ENCODE data around the gene FER. TPM values are rescaled to one million over a fixed set of nuclear protein-coding genes. Genes with fewer than 3 reads are reported as not detected.
A peak's percentile ranks its signal among the peaks of the same experiment; 100 is the strongest.

FER gene
- total RNA-seq, 1 donor: 36.6 TPM

- no peak overlapping the region for H2AFZ ChIP-seq (ENCODE audit: low read length)
- no peaks in the 10 kb centered on the region for H3K9me3 ChIP-seq (ENCODE audit: low read depth, low read length)
- H4K20me1 ChIP-seq (ENCODE audit: insufficient read depth, low read length): no peaks in the 10 kb centered on the region
- H3K4me2 ChIP-seq (ENCODE audit: insufficient read depth, low read length): no peak overlapping the region
- H3K27me3 ChIP-seq (ENCODE audit: insufficient read depth, low read length): no peaks in the 10 kb centered on the region
- TF ChIP-seq, protein P1, sequence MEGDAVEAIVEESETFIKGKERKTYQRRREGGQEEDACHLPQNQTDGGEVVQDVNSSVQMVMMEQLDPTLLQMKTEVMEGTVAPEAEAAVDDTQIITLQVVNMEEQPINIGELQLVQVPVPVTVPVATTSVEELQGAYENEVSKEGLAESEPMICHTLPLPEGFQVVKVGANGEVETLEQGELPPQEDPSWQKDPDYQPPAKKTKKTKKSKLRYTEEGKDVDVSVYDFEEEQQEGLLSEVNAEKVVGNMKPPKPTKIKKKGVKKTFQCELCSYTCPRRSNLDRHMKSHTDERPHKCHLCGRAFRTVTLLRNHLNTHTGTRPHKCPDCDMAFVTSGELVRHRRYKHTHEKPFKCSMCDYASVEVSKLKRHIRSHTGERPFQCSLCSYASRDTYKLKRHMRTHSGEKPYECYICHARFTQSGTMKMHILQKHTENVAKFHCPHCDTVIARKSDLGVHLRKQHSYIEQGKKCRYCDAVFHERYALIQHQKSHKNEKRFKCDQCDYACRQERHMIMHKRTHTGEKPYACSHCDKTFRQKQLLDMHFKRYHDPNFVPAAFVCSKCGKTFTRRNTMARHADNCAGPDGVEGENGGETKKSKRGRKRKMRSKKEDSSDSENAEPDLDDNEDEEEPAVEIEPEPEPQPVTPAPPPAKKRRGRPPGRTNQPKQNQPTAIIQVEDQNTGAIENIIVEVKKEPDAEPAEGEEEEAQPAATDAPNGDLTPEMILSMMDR (IDR thresholded peaks at IDR 0.05; ENCODE audit: extremely low read depth, low read depth, low read length): no peak
- no peak for DNase-seq (ENCODE audit: insufficient read length, low spot score, missing footprints)
- no peak overlapping the region for H3K4me3 ChIP-seq (ENCODE audit: insufficient read depth, low read length)
- no peaks in the 10 kb centered on the region for H3K79me2 ChIP-seq (ENCODE audit: insufficient read depth, low read length)
- no peak overlapping the region for H3K27ac ChIP-seq (ENCODE audit: low read depth, low read length)
- H3K36me3 ChIP-seq (ENCODE audit: insufficient read depth, low read length): no peaks in the 10 kb centered on the region
- H3K4me1 ChIP-seq (ENCODE audit: insufficient read depth, low read length): no peaks in the 10 kb centered on the region
Observed at GRCh38 chr5:109177227-109177626, 429.5 kb downstream of the FER start.

- Histone ChIP-seq H4K20me1 (ENCODE audit: insufficient read depth, low read length) (no peaks in the 10 kb centered on the region), H3K4me3 (ENCODE audit: insufficient read depth, low read length) (no peak overlapping the region), H3K36me3 (ENCODE audit: insufficient read depth, low read length) (no peaks in the 10 kb centered on the region), H3K27me3 (ENCODE audit: insufficient read depth, low read length) (no peaks in the 10 kb centered on the region), H3K4me1 (ENCODE audit: insufficient read depth, low read length) (no peaks in the 10 kb centered on the region), H3K27ac (ENCODE audit: low read depth, low read length) (no peak overlapping the region), H3K9me3 (ENCODE audit: low read depth, low read length) (no peaks in the 10 kb centered on the region), H2AFZ (ENCODE audit: low read length) (no peak overlapping the region), H3K4me2 (ENCODE audit: insufficient read depth, low read length) (no peak overlapping the region), H3K79me2 (ENCODE audit: insufficient read depth, low read length) (no peaks in the 10 kb centered on the region)
- no peak for DNase-seq (ENCODE audit: insufficient read length, low spot score, missing footprints)
- TF ChIP-seq, protein P1 (IDR thresholded peaks at IDR 0.05; ENCODE audit: extremely low read depth, low read depth, low read length): no peak
Observed at GRCh38 chr5:109177782-109178181, 430.1 kb downstream of the FER start.

- TF ChIP-seq, protein P1 (IDR thresholded peaks at IDR 0.05; ENCODE audit: extremely low read depth, low read depth, low read length): no peak
- H3K79me2 ChIP-seq (ENCODE audit: insufficient read depth, low read length): no peaks in the 10 kb centered on the region
- H3K9me3 ChIP-seq (ENCODE audit: low read depth, low read length): no peaks in the 10 kb centered on the region
- no peak overlapping the region for H2AFZ ChIP-seq (ENCODE audit: low read length)
- H3K27ac ChIP-seq (ENCODE audit: low read depth, low read length): no peak overlapping the region
- H4K20me1 ChIP-seq (ENCODE audit: insufficient read depth, low read length): no peaks in the 10 kb centered on the region
- H3K36me3 ChIP-seq (ENCODE audit: insufficient read depth, low read length): no peaks in the 10 kb centered on the region
- no peaks in the 10 kb centered on the region for H3K27me3 ChIP-seq (ENCODE audit: insufficient read depth, low read length)
- no peaks in the 10 kb centered on the region for H3K4me1 ChIP-seq (ENCODE audit: insufficient read depth, low read length)
- no peak overlapping the region for H3K4me2 ChIP-seq (ENCODE audit: insufficient read depth, low read length)
- no peak for DNase-seq (ENCODE audit: insufficient read length, low spot score, missing footprints)
- no peak overlapping the region for H3K4me3 ChIP-seq (ENCODE audit: insufficient read depth, low read length)
Observed at GRCh38 chr5:109180668-109181067, 433.0 kb downstream of the FER start.

GRCh38 chr5:109186759-109187158 lies 439.1 kb downstream of the FER start:
- no peaks in the 10 kb centered on the region for H3K79me2 ChIP-seq (ENCODE audit: insufficient read depth, low read length)
- H3K4me3 ChIP-seq (ENCODE audit: insufficient read depth, low read length): no peak overlapping the region
- H3K4me1 ChIP-seq (ENCODE audit: insufficient read depth, low read length): peaks cover 6% of the 10 kb centered on the region
- no peaks in the 10 kb centered on the region for H3K27me3 ChIP-seq (ENCODE audit: insufficient read depth, low read length)
- no peaks in the 10 kb centered on the region for H4K20me1 ChIP-seq (ENCODE audit: insufficient read depth, low read length)
- H3K36me3 ChIP-seq (ENCODE audit: insufficient read depth, low read length): no peaks in the 10 kb centered on the region
- no peaks in the 10 kb centered on the region for H3K9me3 ChIP-seq (ENCODE audit: low read depth, low read length)
- H2AFZ ChIP-seq (ENCODE audit: low read length): no peak overlapping the region
- no peak overlapping the region for H3K4me2 ChIP-seq (ENCODE audit: insufficient read depth, low read length)
- TF ChIP-seq, protein P1 (IDR thresholded peaks at IDR 0.05; ENCODE audit: extremely low read depth, low read depth, low read length): no peak
- H3K27ac ChIP-seq (ENCODE audit: low read depth, low read length): no peak overlapping the region
- DNase-seq (ENCODE audit: insufficient read length, low spot score, missing footprints): peak; percentile 30
